Esophagus squamous epithelium (tissue), 4 donors: ENCODE measurements around the gene NDRG2.

Source experiments
- CTCF ChIP-seq, 6 experiments: fragments of 450-650 bp in 4 of 6; fragments of 200-600 bp in 2 of 6; sonication (generic) in 2 of 6; IDR thresholded peaks; one replicate each; pipeline ENCODE4 v1.5.1; 2016 to 2019; ENCODE audit warnings: antibody characterized with exemption in 6 of 6, mild to moderate bottlenecking in 4 of 6, moderate library complexity in 4 of 6
- POLR2A ChIP-seq, 4 donors: fragments of 450-650 bp; IDR thresholded peaks; one replicate each; pipeline ENCODE4 v1.6.1; 2017; ENCODE audit warnings: antibody characterized with exemption in 4 of 4, mild to moderate bottlenecking in 4 of 4, moderate library complexity in 3 of 4

GRCh38 chr14:21072031-21072473 is 47.2 kb upstream of the NDRG2 start:
- TF ChIP-seq CTCF (IDR thresholded peaks at IDR 0.05) (no peak), POLR2A (IDR thresholded peaks at IDR 0.05) (no peak)
